Calu3 (cell line): ENCODE results near the gene NTRK2. TPM values are rescaled to one million over a fixed set of nuclear protein-coding genes. Genes with fewer than 3 reads are reported as not detected.

Experiments used
- BruUV-seq: library from RNA; stranded (reverse); fragments of 400-500 nt; replicated peaks from 2 replicates; lab custom pipeline; 2021; lab: Mats Ljungman, UMichigan
- CTCF ChIA-PET: fragments of 300-600 bp; sonication (Branson Sonifier 250); formaldehyde crosslinking; loops from one replicate; lab custom pipeline; 2022; ENCODE audit warnings: antibody characterized with exemption; lab: Charles Lee
- DNase-seq: peaks from one replicate; pipeline ENCODE4 v3.0.0; 2022
- H3K27ac Mint-ChIP-seq: one replicate; pipeline ENCODE4 v1.8.0; 2022; ENCODE audit warnings: mixed read lengths; ENCODE audit not compliant: unreplicated experiment
- H3K27me3 Mint-ChIP-seq: one replicate; pipeline ENCODE4 v1.8.0; 2022; ENCODE audit warnings: mixed read lengths; ENCODE audit not compliant: unreplicated experiment
- H3K36me3 Mint-ChIP-seq: one replicate; pipeline ENCODE4 v1.8.0; 2022; ENCODE audit warnings: mild to moderate bottlenecking, moderate library complexity, mixed read lengths; ENCODE audit not compliant: insufficient read depth, unreplicated experiment
- H3K4me1 Mint-ChIP-seq: one replicate; pipeline ENCODE4 v1.8.0; 2022; ENCODE audit warnings: mild to moderate bottlenecking, low read depth, mixed read lengths; ENCODE audit not compliant: unreplicated experiment
- H3K4me3 Mint-ChIP-seq: one replicate; pipeline ENCODE4 v1.8.0; 2022; ENCODE audit warnings: mild to moderate bottlenecking, low read depth, moderate library complexity, mixed read lengths; ENCODE audit not compliant: unreplicated experiment
- H3K9me3 Mint-ChIP-seq: one replicate; pipeline ENCODE4 v1.8.0; 2022; ENCODE audit warnings: low read depth, mixed read lengths; ENCODE audit not compliant: unreplicated experiment
- intact Hi-C: fragments of 100-400 bp; cut with micrococcal nuclease; formaldehyde crosslinking; loops from one replicate; pipeline ENCODE4 v1.10.0; 2022; ENCODE audit not compliant: unreplicated experiment
- total RNA-seq: library from RNA; stranded (reverse); gene quantifications from 2 replicates; pipeline ENCODE4 v1.2.3, GENCODE V29; 2022
- TF ChIP-seq, protein P1 (sequence below): fragments of 200-600 bp; IDR thresholded peaks from one replicate; pipeline ENCODE4 v1.8.0; 2022; ENCODE audit warnings: antibody characterized with exemption; ENCODE audit not compliant: unreplicated experiment

NTRK2 gene
- total RNA-seq, 1 experiment from 2014 or later, result 2.1 TPM

DNA sequence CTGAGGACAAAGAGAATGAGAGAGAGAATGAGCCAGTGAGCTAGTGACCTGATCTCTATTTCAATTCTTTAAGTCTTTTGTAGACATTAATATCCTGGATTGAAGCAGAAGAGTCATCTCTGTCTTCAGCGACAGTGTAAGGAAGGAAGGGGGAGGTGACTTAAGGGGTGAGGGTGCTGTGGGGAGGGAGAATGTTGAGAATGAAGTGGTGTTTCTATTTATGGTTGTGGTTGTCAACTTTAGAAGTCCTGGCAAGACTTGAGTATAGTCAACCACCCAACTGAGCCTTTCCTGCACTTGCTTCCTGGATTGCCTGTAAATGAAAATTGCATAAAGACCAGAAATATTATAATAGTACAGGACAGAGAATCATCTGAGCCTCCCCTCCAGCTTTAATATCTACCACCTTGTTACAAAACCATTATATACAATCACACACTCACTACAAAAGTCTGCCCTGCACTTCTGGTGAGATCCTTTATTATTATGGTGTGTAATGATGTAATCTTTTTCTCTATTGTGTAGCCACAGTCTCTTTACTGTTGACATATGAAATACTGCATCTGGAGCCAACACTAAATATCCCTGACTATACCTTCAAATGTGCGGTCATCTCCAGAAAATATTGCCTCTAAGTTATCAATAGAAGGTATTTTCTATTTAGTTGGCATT, 91.7 kb downstream of the NTRK2 start:
- H3K27ac Mint-ChIP-seq, result no peak overlapping the region
- H3K36me3 Mint-ChIP-seq, result no peaks in the 10 kb centered on the region
- peaks cover 3% of the 10 kb centered on the region for H3K9me3 Mint-ChIP-seq
- no peak for DNase-seq
- H3K4me1 Mint-ChIP-seq, result peaks cover 10% of the 10 kb centered on the region
- no peaks in the 10 kb centered on the region for H3K27me3 Mint-ChIP-seq
- intact Hi-C loops, result no loop called here
- TF ChIP-seq, protein P1, sequence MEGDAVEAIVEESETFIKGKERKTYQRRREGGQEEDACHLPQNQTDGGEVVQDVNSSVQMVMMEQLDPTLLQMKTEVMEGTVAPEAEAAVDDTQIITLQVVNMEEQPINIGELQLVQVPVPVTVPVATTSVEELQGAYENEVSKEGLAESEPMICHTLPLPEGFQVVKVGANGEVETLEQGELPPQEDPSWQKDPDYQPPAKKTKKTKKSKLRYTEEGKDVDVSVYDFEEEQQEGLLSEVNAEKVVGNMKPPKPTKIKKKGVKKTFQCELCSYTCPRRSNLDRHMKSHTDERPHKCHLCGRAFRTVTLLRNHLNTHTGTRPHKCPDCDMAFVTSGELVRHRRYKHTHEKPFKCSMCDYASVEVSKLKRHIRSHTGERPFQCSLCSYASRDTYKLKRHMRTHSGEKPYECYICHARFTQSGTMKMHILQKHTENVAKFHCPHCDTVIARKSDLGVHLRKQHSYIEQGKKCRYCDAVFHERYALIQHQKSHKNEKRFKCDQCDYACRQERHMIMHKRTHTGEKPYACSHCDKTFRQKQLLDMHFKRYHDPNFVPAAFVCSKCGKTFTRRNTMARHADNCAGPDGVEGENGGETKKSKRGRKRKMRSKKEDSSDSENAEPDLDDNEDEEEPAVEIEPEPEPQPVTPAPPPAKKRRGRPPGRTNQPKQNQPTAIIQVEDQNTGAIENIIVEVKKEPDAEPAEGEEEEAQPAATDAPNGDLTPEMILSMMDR, result no peak
- no peak overlapping the region for H3K4me3 Mint-ChIP-seq
- no TSS peak for BruUV-seq
- CTCF ChIA-PET, result no interaction called here

DNA sequence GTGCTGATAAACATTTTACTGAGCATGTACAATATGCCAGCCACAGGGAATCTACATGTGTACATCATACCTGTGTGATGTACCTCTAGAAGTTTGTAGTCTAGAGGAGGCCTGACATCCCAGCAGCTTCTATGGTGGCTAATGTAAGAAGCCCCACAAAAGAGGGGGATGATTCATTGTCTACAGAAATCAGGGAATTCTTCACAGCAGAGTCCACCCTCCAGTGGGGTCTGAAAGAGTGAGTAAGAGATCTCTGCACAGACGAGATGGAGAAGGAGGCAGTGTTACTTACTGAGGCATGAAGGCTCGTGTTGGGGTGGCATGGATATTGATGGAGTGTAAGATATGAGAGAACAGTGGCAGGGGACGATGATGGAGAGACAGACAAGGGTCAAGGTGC, 103.0 kb downstream of the NTRK2 start:
- intact Hi-C loops, result no loop called here
- no peak overlapping the region for H3K27ac Mint-ChIP-seq
- H3K4me3 Mint-ChIP-seq, result no peak overlapping the region
- no peak for DNase-seq
- H3K27me3 Mint-ChIP-seq, result no peaks in the 10 kb centered on the region
- no peaks in the 10 kb centered on the region for H3K36me3 Mint-ChIP-seq
- no peaks in the 10 kb centered on the region for H3K9me3 Mint-ChIP-seq
- peaks cover 18% of the 10 kb centered on the region for H3K4me1 Mint-ChIP-seq
- CTCF ChIA-PET, result interaction anchor here (0.7 kb wide), 1 partner anchor 21 kb away, joined by 3 read pairs; no protein-coding TSS in a partner anchor
- TF ChIP-seq, protein P1, result no peak
- BruUV-seq, result no TSS peak

- CTCF ChIA-PET, result no interaction called here
- Mint-ChIP-seq H3K9me3 (no peaks in the 10 kb centered on the region), H3K4me1 (peaks cover 18% of the 10 kb centered on the region), H3K27ac (no peak overlapping the region), H3K36me3 (no peaks in the 10 kb centered on the region), H3K27me3 (no peaks in the 10 kb centered on the region), H3K4me3 (no peak overlapping the region)
- intact Hi-C loops, result no loop called here
- no peak for DNase-seq
- TF ChIP-seq, protein P1, result no peak
- BruUV-seq, result no TSS peak
These were observed 103.5 kb downstream of the NTRK2 start for GRCh38 chr9:84773022-84773421.

GRCh38 chr9:84775056-84775643, 105.6 kb downstream of the NTRK2 start:
- Mint-ChIP-seq H3K27ac (no peak overlapping the region), H3K4me3 (no peak overlapping the region)
- no TSS peak for BruUV-seq

More at GRCh38 chr9:84775056-84775643, 105.6 kb downstream of the NTRK2 start:
- Mint-ChIP-seq H3K9me3 (no peaks in the 10 kb centered on the region), H3K27me3 (no peaks in the 10 kb centered on the region), H3K4me1 (peaks cover 18% of the 10 kb centered on the region), H3K36me3 (no peaks in the 10 kb centered on the region)
- intact Hi-C loops, result no loop called here
- TF ChIP-seq, protein P1, result no peak
- CTCF ChIA-PET, result no interaction called here
- no peak for DNase-seq
